Measurements from ENCODE around the gene NOLC1. TPM values are rescaled to one million over a fixed set of nuclear protein-coding genes. Genes with fewer than 3 reads are reported as not detected.

Gene NOLC1
- total and polyA plus RNA-seq, 3 experiments from 2014 or later: 76.6 to 330 (median 304) TPM

GRCh38 chr10:102148275-102148674 is 3.9 kb upstream of the NOLC1 start:
- Mint-ChIP-seq H3K4me1 (peaks cover 17 to 24% (median 20%) of the 10 kb centered on the region in 3 donors), H3K27ac (peak overlapping the region in 2 of 8 donors; percentile 65 to 69), H3K9me3 (no peaks in the 10 kb centered on the region), H3K36me3 (peaks cover 0 to 72% (median 28%) of the 10 kb centered on the region in 3 donors), H3K27me3 (no peaks in the 10 kb centered on the region), H3K4me3 (no peak overlapping the region)
- ChIA-PET POLR2A (no interaction called here), CTCF (no interaction called here)
- Histone ChIP-seq H3K9me3 (ENCODE audit: low read length) (no peaks in the 10 kb centered on the region), H3K4me1 (ENCODE audit: insufficient read depth, low read length) (peaks cover 10% of the 10 kb centered on the region), H3K27me3 (ENCODE audit: insufficient read depth, low read length, poor library complexity, severe bottlenecking) (no peaks in the 10 kb centered on the region), H3K36me3 (ENCODE audit: insufficient read depth, low read length) (peaks cover 18% of the 10 kb centered on the region), H3K27ac (ENCODE audit: low read depth, low read length) (no peak overlapping the region), H3K4me3 (ENCODE audit: low read length) (no peak overlapping the region)
- no peak for DNase-seq

- no peaks in the 10 kb centered on the region for H3K27me3 Mint-ChIP-seq
- Histone ChIP-seq H3K4me1 (ENCODE audit: insufficient read depth, low read length) (peaks cover 22% of the 10 kb centered on the region), H3K4me3 (ENCODE audit: low read length) (peak overlapping the region; percentile 58), H3K27ac (ENCODE audit: low read depth, low read length) (peak overlapping the region; percentile 93), H3K27me3 (ENCODE audit: insufficient read depth, low read length, poor library complexity, severe bottlenecking) (no peaks in the 10 kb centered on the region), H3K9me3 (ENCODE audit: low read length) (no peaks in the 10 kb centered on the region), H3K36me3 (ENCODE audit: insufficient read depth, low read length) (peaks cover 13% of the 10 kb centered on the region)
- peaks cover 29 to 47% (median 41%) of the 10 kb centered on the region in 3 donors for H3K4me1 Mint-ChIP-seq
- POLR2A ChIA-PET: interaction anchor here (0.5 to 2.0 kb wide), 9 partner anchors 13 to 333 kb away, joined by 3 to 6 read pairs (median 3); partner anchors contain the start of genes C10orf95, HPS6, OGA and PPRC1
- H3K36me3 Mint-ChIP-seq: peaks cover 0 to 60% (median 16%) of the 10 kb centered on the region in 3 donors
- H3K27ac Mint-ChIP-seq: peak overlapping the region; percentile 93 to 99 (median 98)
- CTCF ChIA-PET: interaction anchor here (0.6 to 2.5 kb wide), 11 partner anchors 8 to 353 kb away, joined by 3 to 10 read pairs (median 4); partner anchors contain the start of gene SUFU
- DNase-seq: no peak
- no peaks in the 10 kb centered on the region for H3K9me3 Mint-ChIP-seq
- peak overlapping the region; percentile 88 to 99 (median 95) for H3K4me3 Mint-ChIP-seq
Observed at GRCh38 chr10:102150970-102151773, 1.0 kb upstream of the NOLC1 start.

GRCh38 chr10:102152545-102152890 is 329 bp downstream of the NOLC1 start:
- ChIA-PET POLR2A (interaction anchor here (0.6 to 2.0 kb wide), 7 partner anchors 17 to 1140 kb away, joined by 3 to 8 read pairs (median 4); partner anchors contain the start of genes C10orf95 and OGA), CTCF (interaction anchor here (1.0 to 2.5 kb wide), 9 partner anchors 9 to 79 kb away, joined by 3 to 10 read pairs (median 4); no protein-coding TSS in a partner anchor)
- H3K4me3 Mint-ChIP-seq: peak overlapping the region; percentile 88 to 99 (median 95)
- H3K9me3 Mint-ChIP-seq: no peaks in the 10 kb centered on the region
- H3K27me3 ChIP-seq (ENCODE audit: insufficient read depth, low read length, poor library complexity, severe bottlenecking): no peaks in the 10 kb centered on the region
- peak overlapping the region; percentile 91 for H3K4me3 ChIP-seq (ENCODE audit: low read length)
- H3K4me1 ChIP-seq (ENCODE audit: insufficient read depth, low read length): peaks cover 22% of the 10 kb centered on the region
- H3K4me1 Mint-ChIP-seq: peaks cover 36 to 58% (median 54%) of the 10 kb centered on the region in 3 donors
- DNase-seq: peak in 1 of 5 donors; percentile 20
- peaks cover 0 to 1% of the 10 kb centered on the region in 2 donors for H3K27me3 Mint-ChIP-seq
- peaks cover 21% of the 10 kb centered on the region for H3K36me3 ChIP-seq (ENCODE audit: insufficient read depth, low read length)
- H3K27ac Mint-ChIP-seq: peak overlapping the region; percentile 93 to 99 (median 98)
- H3K36me3 Mint-ChIP-seq: peaks cover 2 to 60% (median 16%) of the 10 kb centered on the region in 3 donors
- peak overlapping the region; percentile 93 for H3K27ac ChIP-seq (ENCODE audit: low read depth, low read length)
- H3K9me3 ChIP-seq (ENCODE audit: low read length): no peaks in the 10 kb centered on the region

GRCh38 chr10:102153093-102153620 is 968 bp downstream of the NOLC1 start:
- H3K27ac ChIP-seq (ENCODE audit: low read depth, low read length): peak overlapping the region; percentile 93
- peak overlapping the region; percentile 93 to 99 (median 98) for H3K27ac Mint-ChIP-seq
- no peak for DNase-seq
- H3K27me3 ChIP-seq (ENCODE audit: insufficient read depth, low read length, poor library complexity, severe bottlenecking): no peaks in the 10 kb centered on the region
- CTCF ChIA-PET: interaction anchor here (0.7 to 2.5 kb wide), 4 partner anchors 17 to 901 kb away, joined by 3 to 10 read pairs (median 4); no protein-coding TSS in a partner anchor
- peak overlapping the region; percentile 91 for H3K4me3 ChIP-seq (ENCODE audit: low read length)
- peak overlapping the region; percentile 88 to 99 (median 95) for H3K4me3 Mint-ChIP-seq
- peaks cover 0 to 1% of the 10 kb centered on the region in 2 donors for H3K27me3 Mint-ChIP-seq
- no peaks in the 10 kb centered on the region for H3K9me3 ChIP-seq (ENCODE audit: low read length)
- H3K9me3 Mint-ChIP-seq: no peaks in the 10 kb centered on the region
- POLR2A ChIA-PET: interaction anchor here (0.6 to 1.0 kb wide), 2 partner anchors 297 to 1140 kb away, joined by 3 to 8 read pairs; no protein-coding TSS in a partner anchor
- H3K36me3 ChIP-seq (ENCODE audit: insufficient read depth, low read length): peaks cover 24% of the 10 kb centered on the region
- peaks cover 3 to 60% (median 14%) of the 10 kb centered on the region in 3 donors for H3K36me3 Mint-ChIP-seq
- H3K4me1 Mint-ChIP-seq: peaks cover 36 to 60% (median 55%) of the 10 kb centered on the region in 3 donors
- peaks cover 22% of the 10 kb centered on the region for H3K4me1 ChIP-seq (ENCODE audit: insufficient read depth, low read length)

GRCh38 chr10:102154466-102155116 is 2.4 kb downstream of the NOLC1 start:
- Mint-ChIP-seq H3K9me3 (no peaks in the 10 kb centered on the region), H3K4me1 (peaks cover 36 to 60% (median 55%) of the 10 kb centered on the region in 3 donors), H3K4me3 (peak overlapping the region in 6 of 7 donors; percentile 37 to 99 (median 62)), H3K27ac (peak overlapping the region; percentile 19 to 97 (median 68)), H3K36me3 (peaks cover 7 to 60% (median 8%) of the 10 kb centered on the region in 3 donors), H3K27me3 (peaks cover 0 to 1% of the 10 kb centered on the region in 2 donors)
- Histone ChIP-seq H3K27ac (ENCODE audit: low read depth, low read length) (no peak overlapping the region), H3K9me3 (ENCODE audit: low read length) (no peaks in the 10 kb centered on the region), H3K36me3 (ENCODE audit: insufficient read depth, low read length) (peaks cover 27% of the 10 kb centered on the region), H3K4me1 (ENCODE audit: insufficient read depth, low read length) (peaks cover 22% of the 10 kb centered on the region), H3K27me3 (ENCODE audit: insufficient read depth, low read length, poor library complexity, severe bottlenecking) (no peaks in the 10 kb centered on the region), H3K4me3 (ENCODE audit: low read length) (no peak overlapping the region)
- DNase-seq: no peak
- POLR2A ChIA-PET: interaction anchor here (0.6 to 0.7 kb wide), 3 partner anchors 36 to 319 kb away, joined by 3 to 5 read pairs (median 3); no protein-coding TSS in a partner anchor
- CTCF ChIA-PET: no interaction called here

GRCh38 chr10:102157224-102157623 is 5.0 kb downstream of the NOLC1 start:
- ChIA-PET CTCF (interaction anchor here (1.2 to 1.5 kb wide), 2 partner anchors 10 to 12 kb away, joined by 4 read pairs; no protein-coding TSS in a partner anchor), POLR2A (no interaction called here)
- peaks cover 54% of the 10 kb centered on the region for H3K36me3 ChIP-seq (ENCODE audit: insufficient read depth, low read length)
- H3K27ac ChIP-seq (ENCODE audit: low read depth, low read length): no peak overlapping the region
- peaks cover 18% of the 10 kb centered on the region for H3K4me1 ChIP-seq (ENCODE audit: insufficient read depth, low read length)
- peaks cover 0 to 1% of the 10 kb centered on the region in 2 donors for H3K27me3 Mint-ChIP-seq
- peak overlapping the region in 5 of 8 donors; percentile 26 to 83 (median 65) for H3K27ac Mint-ChIP-seq
- no peaks in the 10 kb centered on the region for H3K27me3 ChIP-seq (ENCODE audit: insufficient read depth, low read length, poor library complexity, severe bottlenecking)
- no peaks in the 10 kb centered on the region for H3K9me3 ChIP-seq (ENCODE audit: low read length)
- no peak for DNase-seq
- H3K4me3 Mint-ChIP-seq: no peak overlapping the region
- no peak overlapping the region for H3K4me3 ChIP-seq (ENCODE audit: low read length)
- H3K36me3 Mint-ChIP-seq: peaks cover 13 to 79% (median 14%) of the 10 kb centered on the region in 3 donors
- peaks cover 28 to 50% (median 42%) of the 10 kb centered on the region in 3 donors for H3K4me1 Mint-ChIP-seq
- no peaks in the 10 kb centered on the region for H3K9me3 Mint-ChIP-seq

- H3K4me1 Mint-ChIP-seq: peaks cover 15 to 32% (median 25%) of the 10 kb centered on the region in 3 donors
- no peaks in the 10 kb centered on the region for H3K9me3 Mint-ChIP-seq
- Histone ChIP-seq H3K4me3 (ENCODE audit: low read length) (no peak overlapping the region), H3K27me3 (ENCODE audit: insufficient read depth, low read length, poor library complexity, severe bottlenecking) (no peaks in the 10 kb centered on the region), H3K27ac (ENCODE audit: low read depth, low read length) (no peak overlapping the region), H3K4me1 (ENCODE audit: insufficient read depth, low read length) (peaks cover 5% of the 10 kb centered on the region), H3K36me3 (ENCODE audit: insufficient read depth, low read length) (peaks cover 69% of the 10 kb centered on the region), H3K9me3 (ENCODE audit: low read length) (no peaks in the 10 kb centered on the region)
- POLR2A ChIA-PET: interaction anchor here (0.7 kb wide), 2 partner anchors 12 to 26 kb away, joined by 4 to 6 read pairs; no protein-coding TSS in a partner anchor
- peaks cover 13 to 89% (median 17%) of the 10 kb centered on the region in 3 donors for H3K36me3 Mint-ChIP-seq
- CTCF ChIA-PET: interaction anchor here (4.1 kb wide), 1 partner anchor 10 kb away, joined by 26 read pairs; no protein-coding TSS in a partner anchor
- peak overlapping the region in 1 of 8 donors; percentile 54 for H3K27ac Mint-ChIP-seq
- no peak overlapping the region for H3K4me3 Mint-ChIP-seq
- peaks cover 0 to 1% of the 10 kb centered on the region in 2 donors for H3K27me3 Mint-ChIP-seq
- no peak for DNase-seq
Observed at GRCh38 chr10:102159051-102159597, 6.9 kb downstream of the NOLC1 start.

Data from CD8-positive, alpha-beta memory T cell (primary cell).